Endothelial cell of umbilical vein (primary cell): ENCODE data around the gene SCGN. TPM values are rescaled to one million over a fixed set of nuclear protein-coding genes. Genes with fewer than 3 reads are reported as not detected.

Source experiments
- BruUV-seq: library from RNA; stranded (reverse); fragments of 400-500 nt; replicated peaks from 2 replicates; lab custom pipeline; 2021; lab: Mats Ljungman, UMichigan
- CTCF ChIA-PET: fragments of 300-600, 350-600 bp; sonication (Branson Sonifier 250); formaldehyde crosslinking; loops from one replicate; lab custom pipeline; 2021; ENCODE audit warnings: antibody characterized with exemption, inconsistent platforms; lab: Charles Lee
- POLR2A ChIA-PET: fragments of 300-600, 350-600 bp; sonication (Branson Sonifier 250); formaldehyde crosslinking; loops from one replicate; lab custom pipeline; 2021; ENCODE audit warnings: antibody characterized with exemption, inconsistent platforms; lab: Charles Lee
- DNase-seq: peaks from one replicate; pipeline ENCODE4 v3.0.0-alpha.2; 2011; ENCODE audit warnings: low read depth, low spot score
- FAIRE-seq: peaks from 2 replicates; lab custom pipeline; 2011; peaks lifted over from hg19 to GRCh38; lab: Jason Lieb, UNC
- H2AFZ ChIP-seq: 2 replicates; pipeline ENCODE4 v1.6.0; 2012; ENCODE audit warnings: low read depth, low read length, control low read depth, inconsistent platforms
- H3K27ac ChIP-seq: 2 replicates; pipeline ENCODE4 v1.5.1; 2011; ENCODE audit warnings: low read depth, mild to moderate bottlenecking, control low read depth, low read length, moderate library complexity; ENCODE audit not compliant: insufficient read depth
- H3K27me3 ChIP-seq, 2 experiments: 2 replicates each; pipeline versions ENCODE4 v1.6.0 to v1.6.1; 2011; ENCODE audit warnings: low read length in 2 of 2, mixed read lengths in 1 of 2; ENCODE audit not compliant: control insufficient read depth in 2 of 2, insufficient read depth in 2 of 2
- H3K36me3 ChIP-seq, 2 experiments: 2 replicates in 1 of 2; 3 replicates in 1 of 2; pipeline ENCODE4 v1.5.1; 2011; ENCODE audit warnings: low read length in 2 of 2, mild to moderate bottlenecking in 1 of 2, moderate library complexity in 1 of 2; ENCODE audit not compliant: control insufficient read depth in 2 of 2, insufficient read depth in 2 of 2; ENCODE audit errors: extremely low read depth in 1 of 2
- H3K4me1 ChIP-seq: 3 replicates; pipeline ENCODE4 v1.5.1; 2011; ENCODE audit warnings: mild to moderate bottlenecking, low read length; ENCODE audit not compliant: control insufficient read depth, insufficient read depth; ENCODE audit errors: extremely low read depth
- H3K4me2 ChIP-seq: 2 replicates; pipeline ENCODE4 v1.6.1; 2011; ENCODE audit warnings: low read length, control low read depth, mixed read lengths; ENCODE audit not compliant: insufficient read depth
- H3K4me3 ChIP-seq, 3 experiments: fragments of 200-600 bp in 1 of 3; sonication (generic), shearing (Covaris generic) in 1 of 3; replicated peaks in 1 of 3; 2 replicates each; pipeline ENCODE4 v1.5.1; 2011 to 2016; ENCODE audit warnings: control low read depth in 3 of 3, low read length in 3 of 3, mild to moderate bottlenecking in 2 of 3, inconsistent platforms in 1 of 3, low read depth in 1 of 3, moderate library complexity in 1 of 3; ENCODE audit not compliant: insufficient read depth in 1 of 3
- H3K79me2 ChIP-seq: 2 replicates; pipeline ENCODE4 v1.6.0; 2012; ENCODE audit warnings: low read length, inconsistent platforms; ENCODE audit not compliant: control insufficient read depth, insufficient read depth
- H3K9ac ChIP-seq: replicated peaks from 2 replicates; pipeline ENCODE3; 2011; ENCODE audit warnings: low read length, control low read depth; ENCODE audit not compliant: insufficient read depth; ENCODE audit errors: extremely low read depth
- H3K9me1 ChIP-seq: replicated peaks from 3 replicates; pipeline ENCODE4 v1.6.0; 2011; ENCODE audit warnings: mild to moderate bottlenecking, low read length; ENCODE audit not compliant: control insufficient read depth, insufficient read depth; ENCODE audit errors: extremely low read depth
- H3K9me3 ChIP-seq: replicated peaks from 2 replicates; pipeline ENCODE4 v1.5.1; 2012; ENCODE audit warnings: low read length, inconsistent platforms; ENCODE audit not compliant: control insufficient read depth, insufficient read depth
- H4K20me1 ChIP-seq: replicated peaks from 2 replicates; pipeline ENCODE3; 2011; ENCODE audit warnings: mild to moderate bottlenecking, low read length; ENCODE audit not compliant: control insufficient read depth, insufficient read depth; ENCODE audit errors: extremely low read depth
- EZH2 ChIP-seq: IDR thresholded peaks from 2 replicates; pipeline ENCODE4 v1.6.1; 2012; ENCODE audit warnings: borderline replicate concordance, low read depth, mild to moderate bottlenecking, moderate library complexity, low read length, inconsistent platforms; ENCODE audit not compliant: severe bottlenecking
- FOS ChIP-seq: IDR thresholded peaks from 2 replicates; pipeline ENCODE4 v1.6.1; 2011; ENCODE audit warnings: mild to moderate bottlenecking, low read length, moderate library complexity, borderline replicate concordance; ENCODE audit not compliant: insufficient read depth
- GATA2 ChIP-seq: IDR thresholded peaks from 2 replicates; pipeline ENCODE4 v1.7.0; 2011; ENCODE audit warnings: low read depth, mild to moderate bottlenecking, moderate library complexity, mixed read lengths, low read length; ENCODE audit not compliant: insufficient read length, insufficient read depth
- JUN ChIP-seq: IDR thresholded peaks from 2 replicates; pipeline ENCODE4 v1.6.1; 2011; ENCODE audit warnings: borderline replicate concordance, low read depth; ENCODE audit not compliant: insufficient read length, insufficient read depth
- MYC ChIP-seq: IDR thresholded peaks from one replicate; pipeline ENCODE4 v1.6.1; 2011; ENCODE audit warnings: mild to moderate bottlenecking, low read depth, low read length
- POLR2A ChIP-seq: IDR thresholded peaks from 2 replicates; pipeline ENCODE4 v1.6.1; 2012; ENCODE audit warnings: low read depth, mild to moderate bottlenecking, control low read depth, low read length
- POLR2AphosphoS5 ChIP-seq: IDR thresholded peaks from 2 replicates; pipeline ENCODE4 v1.6.1; 2012; ENCODE audit warnings: low read depth, mild to moderate bottlenecking, control low read depth, low read length, moderate library complexity; ENCODE audit not compliant: insufficient read depth
- dilution Hi-C: fragments of 300-500 bp; cut with MboI; formaldehyde crosslinking; loops from one replicate; pipeline ENCODE4 v1.15.0; 2019; ENCODE audit warnings: low sequenced_read_pairs; ENCODE audit not compliant: extremely low pct_ligation_motif_present
- intact Hi-C: fragments of 100-400 bp; cut with micrococcal nuclease; formaldehyde crosslinking; loops from one replicate; pipeline ENCODE4 v1.10.0; 2022
- polyA plus RNA-seq, 4 experiments: library from polyadenylated mRNA; depleted of rRNA in 3 of 4; stranded (reverse) in 3 of 4; unstranded in 1 of 4; fragments of >200 nt; gene quantifications; 2 replicates each; pipeline versions ENCODE4 v1.2.1 to v1.2.3, GENCODE V29; 2011 to 2012; ENCODE audit warnings: missing spikeins in 1 of 4
- total RNA-seq: library from RNA; stranded (reverse); gene quantifications from 2 replicates; pipeline ENCODE4 v1.2.3, GENCODE V29; 2021
- TF ChIP-seq, protein P1 (sequence below), 2 donors: IDR thresholded peaks; 1 replicate in 1 of 2; 2 replicates in 1 of 2; pipeline ENCODE4 v1.5.1; 2011; ENCODE audit warnings: low read length in 2 of 2, mild to moderate bottlenecking in 2 of 2, moderate library complexity in 2 of 2, control low read depth in 1 of 2, inconsistent platforms in 1 of 2, low read depth in 1 of 2; ENCODE audit not compliant: insufficient read depth in 1 of 2; ENCODE audit errors: extremely low read depth in 1 of 2
- TF ChIP-seq, protein P2 (sequence below): IDR thresholded peaks from 2 replicates; pipeline ENCODE4 v1.6.1; 2011; ENCODE audit not compliant: insufficient read depth, insufficient read length

SCGN gene
- total and polyA plus RNA-seq, 2 donors (not counting 3 experiments of a cell fraction or from before 2014, with no cell fraction given), result not detected

GRCh38 chr6:25698631-25699030, 46.6 kb downstream of the SCGN start:
- no peak overlapping the region for H3K27ac ChIP-seq
- TF ChIP-seq GATA2 (no peak), FOS (no peak), EZH2 (no peak), MYC (no peak), POLR2AphosphoS5 (no peak), JUN (no peak), POLR2A (no peak)
- TF ChIP-seq, protein P1, sequence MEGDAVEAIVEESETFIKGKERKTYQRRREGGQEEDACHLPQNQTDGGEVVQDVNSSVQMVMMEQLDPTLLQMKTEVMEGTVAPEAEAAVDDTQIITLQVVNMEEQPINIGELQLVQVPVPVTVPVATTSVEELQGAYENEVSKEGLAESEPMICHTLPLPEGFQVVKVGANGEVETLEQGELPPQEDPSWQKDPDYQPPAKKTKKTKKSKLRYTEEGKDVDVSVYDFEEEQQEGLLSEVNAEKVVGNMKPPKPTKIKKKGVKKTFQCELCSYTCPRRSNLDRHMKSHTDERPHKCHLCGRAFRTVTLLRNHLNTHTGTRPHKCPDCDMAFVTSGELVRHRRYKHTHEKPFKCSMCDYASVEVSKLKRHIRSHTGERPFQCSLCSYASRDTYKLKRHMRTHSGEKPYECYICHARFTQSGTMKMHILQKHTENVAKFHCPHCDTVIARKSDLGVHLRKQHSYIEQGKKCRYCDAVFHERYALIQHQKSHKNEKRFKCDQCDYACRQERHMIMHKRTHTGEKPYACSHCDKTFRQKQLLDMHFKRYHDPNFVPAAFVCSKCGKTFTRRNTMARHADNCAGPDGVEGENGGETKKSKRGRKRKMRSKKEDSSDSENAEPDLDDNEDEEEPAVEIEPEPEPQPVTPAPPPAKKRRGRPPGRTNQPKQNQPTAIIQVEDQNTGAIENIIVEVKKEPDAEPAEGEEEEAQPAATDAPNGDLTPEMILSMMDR (IDR thresholded peaks at IDR 0.05; ENCODE audit: extremely low read depth in 1 of 2, insufficient read depth in 1 of 2, low read depth in 1 of 2, low read length in 2 of 2), result no peak
- TF ChIP-seq, protein P2, sequence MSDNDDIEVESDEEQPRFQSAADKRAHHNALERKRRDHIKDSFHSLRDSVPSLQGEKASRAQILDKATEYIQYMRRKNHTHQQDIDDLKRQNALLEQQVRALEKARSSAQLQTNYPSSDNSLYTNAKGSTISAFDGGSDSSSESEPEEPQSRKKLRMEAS, result no peak
- dilution Hi-C loops (no loop called here), intact Hi-C loops (no loop called here)
- no peaks in the 10 kb centered on the region for H3K79me2 ChIP-seq
- H3K36me3 ChIP-seq, result no peaks in the 10 kb centered on the region
- ChIA-PET CTCF (interaction anchor here (1.0 kb wide), 1 partner anchor 20 kb away, joined by 3 read pairs; no protein-coding TSS in a partner anchor), POLR2A (no interaction called here)
- H3K4me2 ChIP-seq, result no peak overlapping the region
- H3K9me3 ChIP-seq, result no peaks in the 10 kb centered on the region
- no peaks in the 10 kb centered on the region for H3K9me1 ChIP-seq
- H3K27me3 ChIP-seq, result no peaks in the 10 kb centered on the region
- no peak for FAIRE-seq
- no peaks in the 10 kb centered on the region for H4K20me1 ChIP-seq
- no TSS peak for BruUV-seq
- H2AFZ ChIP-seq, result no peak overlapping the region
- no peak for DNase-seq
- no peak overlapping the region for H3K9ac ChIP-seq
- H3K4me3 ChIP-seq, result no peak overlapping the region
- no peaks in the 10 kb centered on the region for H3K4me1 ChIP-seq
